GM21737 (cell line): ENCODE results near the gene LRRC3.

Experiments
- ATAC-seq: cut with Tn5 transposase; IDR thresholded peaks from one replicate; pipeline ENCODE4 v1.9.1; 2021; ENCODE audit warnings: mild to moderate bottlenecking, moderate library complexity; ENCODE audit not compliant: unreplicated experiment

LRRC3 gene

DNA sequence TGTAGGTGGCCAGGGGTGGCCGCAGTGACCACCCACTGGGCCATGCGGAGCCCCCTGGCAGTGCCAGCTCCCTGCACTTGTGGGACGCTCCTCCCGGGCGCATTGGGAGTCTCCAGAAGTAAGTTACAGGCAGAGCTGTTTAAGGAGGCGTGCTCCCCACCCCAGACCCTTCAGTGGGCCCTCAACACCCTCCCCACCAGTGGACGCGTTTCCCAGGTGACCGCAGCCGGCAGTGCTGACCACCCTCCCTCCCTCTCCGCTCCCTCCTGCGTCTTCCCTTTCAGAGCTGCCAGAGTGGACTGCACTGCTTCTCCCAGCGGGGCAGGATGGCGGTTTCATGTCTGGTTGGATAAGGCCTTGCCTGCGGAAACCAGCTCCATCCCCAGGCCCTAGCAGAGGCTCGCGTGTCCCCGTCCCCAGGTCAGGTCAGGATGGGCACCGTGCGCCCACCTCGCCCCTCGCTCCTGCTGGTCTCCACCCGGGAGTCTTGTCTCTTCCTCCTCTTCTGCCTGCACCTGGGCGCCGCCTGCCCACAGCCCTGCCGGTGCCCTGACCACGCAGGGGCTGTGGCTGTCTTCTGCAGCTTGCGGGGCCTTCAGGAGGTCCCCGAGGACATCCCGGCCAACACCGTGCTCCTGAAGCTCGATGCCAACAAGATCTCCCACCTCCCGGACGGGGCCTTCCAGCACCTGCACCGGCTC lies 1.1 kb downstream of the LRRC3 start:
- no peak for ATAC-seq

GRCh38 chr21:44456915-44457736 lies 1.8 kb downstream of the LRRC3 start:
- no peak for ATAC-seq

GRCh38 chr21:44458971-44459711 lies 3.8 kb downstream of the LRRC3 start:
- ATAC-seq, result no peak

GRCh38 chr21:44459712-44460440 lies 4.6 kb downstream of the LRRC3 start:
- ATAC-seq, result no peak

DNA sequence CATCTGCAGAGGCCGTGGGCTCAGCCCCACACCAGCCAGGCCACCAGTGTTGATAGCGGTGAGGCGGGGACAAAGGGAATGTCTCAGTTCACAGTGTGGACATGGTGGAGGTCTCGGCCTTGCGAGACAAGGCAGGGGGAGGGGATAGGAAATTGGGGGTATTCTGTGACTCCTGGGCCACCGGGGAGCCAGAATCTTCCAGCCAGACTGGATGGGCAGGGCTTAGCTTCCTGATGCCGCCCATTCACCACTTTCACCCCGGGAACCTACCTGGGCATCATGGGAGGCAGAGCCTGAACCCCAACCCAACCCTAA lies 5.1 kb downstream of the LRRC3 start:
- ATAC-seq, result no peak

- no peak for ATAC-seq
Observed at GRCh38 chr21:44461005-44461404, 5.7 kb downstream of the LRRC3 start.

- ATAC-seq, result no peak
Observed at GRCh38 chr21:44461464-44462001, 6.2 kb downstream of the LRRC3 start.

DNA sequence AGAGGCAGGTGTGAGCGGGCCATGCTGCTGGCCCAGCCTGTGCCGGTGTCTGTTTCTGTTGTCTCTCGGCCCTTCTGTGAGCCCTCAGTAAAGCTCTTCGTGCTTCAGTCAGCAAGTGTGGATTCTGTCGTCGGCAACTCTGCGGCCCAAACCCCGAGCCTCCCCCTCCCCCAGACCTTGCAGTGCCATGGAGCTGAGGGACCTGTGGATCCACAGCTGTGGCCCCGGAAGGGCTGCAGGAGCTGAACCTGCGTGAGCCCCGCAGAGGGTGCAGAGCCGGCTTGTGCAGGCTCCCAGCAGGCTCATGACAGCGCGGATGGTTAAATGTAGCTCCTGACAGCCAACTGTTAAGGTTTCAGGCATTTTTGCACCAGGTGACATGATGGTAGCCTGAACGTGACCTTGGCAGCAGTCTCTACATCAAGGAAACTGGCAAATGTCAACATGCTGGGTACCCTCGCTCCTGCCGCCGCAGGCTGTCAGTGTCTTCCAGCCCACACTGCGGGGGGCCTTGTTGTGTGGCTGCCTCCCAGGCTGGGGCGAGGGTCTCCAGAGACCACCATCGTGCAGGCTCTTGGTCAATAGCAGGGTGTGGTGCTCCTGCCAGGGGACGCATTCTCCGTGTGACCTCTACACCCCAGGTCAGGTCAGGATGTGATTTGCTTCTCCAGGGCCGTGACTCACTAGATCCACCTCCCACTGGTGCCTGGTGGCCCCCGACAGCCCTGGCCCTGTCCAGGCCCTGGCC lies 7.0 kb downstream of the LRRC3 start:
- ATAC-seq, result no peak

- ATAC-seq, result no peak
Observed at GRCh38 chr21:44462834-44463200, 7.5 kb downstream of the LRRC3 start.

DNA sequence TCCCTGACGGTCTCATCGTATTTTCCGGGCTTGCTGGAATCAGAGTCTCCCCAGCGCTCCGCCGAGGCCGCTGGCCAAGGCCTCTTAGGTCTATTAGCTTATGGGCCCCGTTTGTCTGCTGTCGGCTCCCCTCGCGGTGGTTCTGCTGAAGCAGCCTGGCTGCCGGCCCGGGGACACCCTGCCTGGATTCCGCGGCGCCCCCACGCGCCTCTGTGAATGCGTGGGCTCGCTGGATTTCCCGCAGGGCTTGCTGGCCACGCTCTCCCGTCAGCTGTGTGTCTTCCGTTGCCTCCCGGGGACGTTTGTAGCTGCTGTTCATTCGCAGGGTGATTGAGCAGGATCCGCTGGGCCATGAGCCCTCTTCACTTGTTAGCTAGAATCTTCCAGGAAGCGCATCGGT lies 8.4 kb downstream of the LRRC3 start:
- ATAC-seq, result no peak

DNA sequence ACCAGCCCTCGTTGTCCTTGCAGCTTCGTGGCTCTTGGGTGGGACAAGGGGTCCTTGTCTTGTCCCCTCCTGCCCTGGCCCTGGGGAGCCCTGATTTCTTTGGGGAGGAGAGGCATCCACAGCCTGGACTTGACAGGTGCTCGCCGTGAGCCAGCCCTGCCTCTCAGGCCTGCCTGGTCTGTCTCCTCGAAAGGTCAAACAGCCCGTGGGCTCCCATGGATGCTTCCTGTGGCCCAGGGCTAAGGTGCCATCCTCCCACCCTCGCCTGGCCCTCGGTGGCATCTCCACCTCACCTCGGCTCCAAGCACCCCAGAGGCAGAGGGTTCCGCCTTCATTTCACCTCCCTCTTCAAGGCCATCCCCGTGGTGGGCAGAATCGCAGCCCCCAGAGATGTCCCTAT lies 9.0 kb downstream of the LRRC3 start:
- ATAC-seq, result no peak

DNA sequence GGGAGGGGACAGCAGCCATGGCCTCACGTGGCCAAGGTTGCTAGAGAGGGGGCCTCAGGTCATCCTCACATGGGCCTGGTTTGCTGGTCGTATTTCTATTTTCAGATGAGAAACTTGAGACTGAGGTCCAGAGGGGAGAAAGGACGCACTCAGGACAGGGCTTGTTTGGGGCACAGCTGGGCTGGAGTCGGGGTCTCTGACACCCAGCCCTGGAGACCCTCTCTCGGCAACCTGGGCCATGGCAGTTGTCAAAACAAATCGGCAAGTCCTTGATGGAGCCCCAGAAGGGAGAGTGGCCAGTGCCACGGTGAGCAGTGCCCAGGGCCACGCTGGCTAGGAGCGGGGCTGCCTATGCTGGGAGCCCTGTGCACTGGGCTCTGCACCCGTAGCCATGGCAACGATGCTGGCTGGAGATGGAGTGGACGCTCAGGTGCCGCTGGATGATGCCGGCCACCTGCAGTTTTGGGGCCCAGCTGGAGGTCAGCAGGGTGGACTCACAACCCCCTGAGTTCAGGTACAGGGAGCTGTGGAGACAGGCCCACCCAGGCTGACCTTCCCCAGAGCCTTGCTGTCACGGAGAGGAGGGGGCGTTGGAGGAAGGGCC lies 11.1 kb downstream of the LRRC3 start:
- ATAC-seq, result no peak

DNA sequence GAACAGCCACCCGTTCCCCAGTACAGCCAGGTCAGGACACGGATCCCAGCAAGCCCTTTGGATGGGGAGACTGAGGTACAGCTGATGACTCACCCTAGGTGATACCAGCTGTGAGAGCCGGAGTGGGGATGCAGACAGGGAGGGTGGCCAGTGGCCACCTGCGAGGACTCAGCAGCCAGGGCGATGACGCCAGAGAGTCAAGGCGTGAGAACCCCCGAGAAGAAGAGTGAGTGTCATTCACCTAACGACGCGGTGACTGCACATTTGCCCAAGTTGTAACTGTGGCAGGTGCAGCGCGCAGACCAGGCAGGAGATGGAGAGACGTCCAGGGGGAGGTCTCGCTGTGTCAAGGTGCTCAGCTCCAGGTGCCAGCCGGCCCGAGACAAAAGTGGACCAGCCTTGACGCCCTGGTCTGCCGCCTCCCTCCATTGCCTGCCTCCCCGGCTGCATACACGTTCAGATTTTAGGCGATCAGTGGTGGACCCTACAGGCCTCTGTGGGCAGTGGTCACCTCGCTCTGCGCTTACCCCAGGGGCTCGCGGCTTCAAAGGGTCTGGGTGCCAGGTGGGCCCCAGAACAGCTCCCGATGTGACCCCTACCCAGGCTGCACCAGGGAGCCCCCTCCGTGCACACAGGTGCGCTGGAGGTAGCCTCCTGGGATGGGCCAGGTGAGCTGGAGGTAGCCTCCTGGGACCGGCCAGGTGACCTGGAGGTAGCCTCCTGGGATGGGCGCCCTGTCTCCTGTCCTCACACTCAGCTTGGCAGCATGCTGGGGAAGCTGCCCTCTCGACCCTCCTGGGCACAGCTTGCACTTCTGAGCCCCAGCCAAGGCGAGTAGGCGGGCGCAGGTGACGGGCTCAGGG lies 11.9 kb downstream of the LRRC3 start:
- ATAC-seq, result no peak

DNA sequence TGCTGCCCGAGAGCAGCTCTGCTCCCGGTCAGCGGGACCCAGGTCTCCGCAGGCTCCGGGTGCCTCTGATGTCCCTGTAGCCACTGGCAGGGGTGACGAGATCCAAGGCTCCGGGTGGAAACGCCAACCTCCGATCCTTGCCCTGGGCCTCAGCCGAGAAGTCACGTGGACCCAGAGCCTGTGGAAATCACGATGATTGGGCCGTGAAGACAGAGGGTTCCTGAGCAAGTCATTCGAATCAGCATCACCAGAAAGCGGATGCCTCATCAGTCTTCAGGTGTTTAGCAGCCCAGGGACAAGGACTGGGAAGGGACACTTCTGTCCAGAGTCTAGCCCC lies 12.5 kb downstream of the LRRC3 start:
- no peak for ATAC-seq

DNA sequence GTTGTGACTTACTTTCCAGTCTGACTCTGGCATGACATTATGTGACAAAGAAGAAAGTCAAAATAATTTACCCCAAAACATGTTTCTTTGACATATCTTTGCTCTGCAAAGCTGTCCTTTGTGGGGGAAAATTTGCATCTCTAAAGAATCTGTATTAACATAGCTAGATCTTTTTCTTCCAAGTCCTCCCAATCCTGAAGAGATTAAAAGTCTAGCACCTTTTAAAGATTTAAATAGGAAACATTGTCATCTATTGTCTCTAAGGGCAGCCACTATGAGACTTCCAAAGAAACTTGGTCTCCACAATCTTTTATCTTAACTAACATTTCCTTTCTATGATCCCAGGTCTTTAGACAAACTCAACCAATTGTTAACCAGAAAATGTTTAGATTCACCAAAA lies 16.0 kb downstream of the LRRC3 start:
- ATAC-seq, result no peak

- no peak for ATAC-seq
Observed at GRCh38 chr21:44471996-44472395, 16.7 kb downstream of the LRRC3 start.

GRCh38 chr21:44473915-44474555 lies 18.7 kb downstream of the LRRC3 start:
- no peak for ATAC-seq

DNA sequence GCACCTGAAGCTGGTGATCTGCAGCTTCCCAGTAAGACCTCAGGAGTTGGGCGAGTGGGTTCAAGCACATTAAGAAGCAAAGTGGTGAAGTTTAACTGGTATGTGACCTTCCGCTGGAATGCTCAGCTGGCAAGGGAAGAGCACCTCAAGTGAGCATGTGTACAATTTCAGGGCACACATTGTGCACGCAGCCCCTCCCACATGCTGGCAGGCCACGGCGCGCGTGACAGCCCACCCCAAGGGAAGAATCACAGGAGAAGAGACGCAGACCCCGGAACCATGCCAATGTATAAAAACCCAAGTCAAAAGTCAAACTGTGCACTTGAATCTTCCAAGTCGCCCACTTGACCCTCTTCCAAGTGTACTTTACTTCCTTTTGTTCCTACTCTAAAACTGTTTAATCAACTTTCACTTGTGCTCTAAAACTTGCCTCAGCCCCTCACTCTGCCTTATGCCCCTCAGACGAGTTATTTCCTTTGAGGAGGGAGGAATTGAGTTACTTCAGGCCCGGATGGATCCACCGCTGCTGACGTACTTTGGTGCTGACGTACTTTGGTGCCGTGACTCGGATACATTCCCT lies 20.0 kb downstream of the LRRC3 start:
- ATAC-seq, result no peak
